Measurements from ENCODE around the gene AGXT2.

- TF ChIP-seq FOXM1 (IDR thresholded peaks at IDR 0.05; ENCODE audit: borderline replicate concordance) (no peak), SUZ12 (IDR thresholded peaks at IDR 0.05) (no peak), ZNF384 (IDR thresholded peaks at IDR 0.05) (no peak), TARDBP (IDR thresholded peaks at IDR 0.05) (no peak), FOXA1 (IDR thresholded peaks at IDR 0.05) (no peak), NFRKB (IDR thresholded peaks at IDR 0.05) (no peak), BHLHE40 (IDR thresholded peaks at IDR 0.05; ENCODE audit: borderline replicate concordance) (no peak), ELF4 (IDR thresholded peaks at IDR 0.05) (no peak), ARNT (IDR thresholded peaks at IDR 0.05) (no peak)
Observed at GRCh38 chr5:35002459-35002858, 45.3 kb downstream of the AGXT2 start.
